Measurements from ENCODE around the gene DDX31.

DDX31 gene

GRCh38 chr9:132548751-132549640 lies 120.8 kb downstream of the DDX31 start:
- no peak for DNase-seq (ENCODE audit: low read depth in 1 of 2, low spot score in 1 of 2)

- no peak for DNase-seq (ENCODE audit: low read depth in 1 of 2, low spot score in 1 of 2)
Measured at GRCh38 chr9:132547976-132548730, 121.6 kb downstream of the DDX31 start.

GRCh38 chr9:132547436-132547835 lies 122.3 kb downstream of the DDX31 start:
- DNase-seq (ENCODE audit: low read depth in 1 of 2, low spot score in 1 of 2), result no peak

- DNase-seq (ENCODE audit: low read depth in 1 of 2, low spot score in 1 of 2), result no peak
Measured at GRCh38 chr9:132547052-132547431, 122.7 kb downstream of the DDX31 start.

- DNase-seq (ENCODE audit: low read depth in 1 of 2, low spot score in 1 of 2), result no peak
Measured at GRCh38 chr9:132546148-132547051, 123.4 kb downstream of the DDX31 start.

GRCh38 chr9:132545578-132545977 lies 124.2 kb downstream of the DDX31 start:
- no peak for DNase-seq (ENCODE audit: low read depth in 1 of 2, low spot score in 1 of 2)

GRCh38 chr9:132543960-132544359 lies 125.8 kb downstream of the DDX31 start:
- DNase-seq (ENCODE audit: low read depth in 1 of 2, low spot score in 1 of 2), result no peak

- no peak for DNase-seq (ENCODE audit: low read depth in 1 of 2, low spot score in 1 of 2)
Measured at GRCh38 chr9:132543251-132543650, 126.5 kb downstream of the DDX31 start.

Data from stimulated activated CD4-positive, alpha-beta T cell treated with anti-CD3 and anti-CD28 coated beads, Interleukin-15, amount 100 ng/mL, for 1 hour (primary cell).